GM18517 (cell line): ENCODE results near the gene IQGAP3.

Source experiments
- ATAC-seq: cut with Tn5 transposase; IDR thresholded peaks from one replicate; pipeline ENCODE4 v1.9.1; 2021; ENCODE audit warnings: mild to moderate bottlenecking, moderate library complexity; ENCODE audit not compliant: unreplicated experiment

The IQGAP3 gene

GRCh38 chr1:156486421-156487344 lies 85.7 kb downstream of the IQGAP3 start:
- ATAC-seq = no peak

GRCh38 chr1:156485984-156486383 lies 86.4 kb downstream of the IQGAP3 start:
- no peak for ATAC-seq

- ATAC-seq = no peak
Measured at GRCh38 chr1:156484480-156485058, 87.8 kb downstream of the IQGAP3 start.

GRCh38 chr1:156483397-156483796 lies 89.0 kb downstream of the IQGAP3 start:
- ATAC-seq = no peak

GRCh38 chr1:156482276-156482675 lies 90.1 kb downstream of the IQGAP3 start:
- no peak for ATAC-seq

GRCh38 chr1:156481527-156481926 lies 90.8 kb downstream of the IQGAP3 start:
- ATAC-seq = no peak

- no peak for ATAC-seq
Measured at GRCh38 chr1:156480411-156481192, 91.8 kb downstream of the IQGAP3 start.

GRCh38 chr1:156480016-156480370 lies 92.4 kb downstream of the IQGAP3 start:
- ATAC-seq = no peak

- ATAC-seq = no peak
Measured at GRCh38 chr1:156479093-156480015, 93.0 kb downstream of the IQGAP3 start.

GRCh38 chr1:156478250-156478627 lies 94.1 kb downstream of the IQGAP3 start:
- no peak for ATAC-seq

- ATAC-seq = no peak
Measured at GRCh38 chr1:156477526-156478249, 94.7 kb downstream of the IQGAP3 start.

GRCh38 chr1:156476501-156477298 lies 95.7 kb downstream of the IQGAP3 start:
- ATAC-seq = no peak

GRCh38 chr1:156475568-156476500 lies 96.5 kb downstream of the IQGAP3 start:
- no peak for ATAC-seq
